DOHH2 (cell line): Measurements from ENCODE around the gene ITPRID2.

ENCODE experiments used
- H3F3A ChIP-seq: fragments of 200-600 bp; sonication (generic), shearing (Covaris generic); 2 replicates; pipeline ENCODE4 v1.6.0; 2016; ENCODE audit warnings: antibody characterized with exemption, mild to moderate bottlenecking; ENCODE audit not compliant: control insufficient read depth, insufficient read depth
- H3K27ac ChIP-seq: fragments of 200-600 bp; sonication (generic); 2 replicates; pipeline ENCODE4 v1.5.1; 2014; ENCODE audit warnings: low read depth, mild to moderate bottlenecking, low read length, moderate library complexity
- H3K27me3 ChIP-seq: fragments of 200-600 bp; sonication (generic); 2 replicates; pipeline ENCODE4 v1.6.1; 2014; ENCODE audit warnings: mild to moderate bottlenecking, low read length, mixed read lengths; ENCODE audit not compliant: control insufficient read depth
- H3K36me3 ChIP-seq: fragments of 200-600 bp; sonication (generic); 2 replicates; pipeline ENCODE4 v1.6.1; 2014; ENCODE audit warnings: mild to moderate bottlenecking, low read length, moderate library complexity, mixed read lengths; ENCODE audit not compliant: control insufficient read depth
- H3K4me1 ChIP-seq: fragments of 200-600 bp; sonication (generic); 2 replicates; pipeline ENCODE4 v1.6.1; 2014; ENCODE audit warnings: mild to moderate bottlenecking, low read length, mixed read lengths; ENCODE audit not compliant: control insufficient read depth
- H3K4me2 ChIP-seq: fragments of 200-600 bp; sonication (generic); 2 replicates; pipeline ENCODE4 v1.6.0; 2014; ENCODE audit warnings: mild to moderate bottlenecking, low read length, moderate library complexity
- H3K4me3 ChIP-seq: fragments of 200-600 bp; sonication (generic); 2 replicates; pipeline ENCODE4 v1.5.1; 2014; ENCODE audit warnings: mild to moderate bottlenecking, low read length, mixed read lengths
- H3K79me2 ChIP-seq: fragments of 200-600 bp; sonication (generic); 2 replicates; pipeline ENCODE4 v1.6.1; 2014; ENCODE audit warnings: mild to moderate bottlenecking, low read length, mixed read lengths; ENCODE audit not compliant: control insufficient read depth
- H3K9me2 ChIP-seq: fragments of 200-600 bp; sonication (generic); replicated peaks from 2 replicates; pipeline ENCODE4 v1.6.1; 2014; ENCODE audit warnings: mild to moderate bottlenecking, low read length, mixed read lengths; ENCODE audit not compliant: control insufficient read depth
- H3K9me3 ChIP-seq: fragments of 200-600 bp; sonication (generic); 2 replicates; pipeline ENCODE4 v1.6.1; 2014; ENCODE audit warnings: antibody characterized with exemption, low read length, mixed read lengths; ENCODE audit not compliant: control insufficient read depth, insufficient read depth
- H4K20me1 ChIP-seq: fragments of 200-600 bp; sonication (generic); 2 replicates; pipeline ENCODE4 v1.6.0; 2014; ENCODE audit warnings: low read depth, mild to moderate bottlenecking, antibody characterized with exemption, low read length, moderate library complexity; ENCODE audit not compliant: control insufficient read depth, insufficient read depth
- EZH2phosphoT487 ChIP-seq: fragments of 200-600 bp; sonication (generic); IDR thresholded peaks from 2 replicates; pipeline ENCODE4 v1.6.1; 2017; ENCODE audit warnings: borderline replicate concordance, mild to moderate bottlenecking, antibody characterized with exemption, low read length, moderate library complexity, mixed read lengths
- TF ChIP-seq, protein P1 (sequence below): fragments of 200-600 bp; sonication (generic); IDR thresholded peaks from one replicate; pipeline ENCODE4 v1.5.1; 2014; ENCODE audit warnings: antibody characterized with exemption, mild to moderate bottlenecking, low read depth, low read length; ENCODE audit not compliant: poor library complexity, severe bottlenecking

ITPRID2 gene

DNA sequence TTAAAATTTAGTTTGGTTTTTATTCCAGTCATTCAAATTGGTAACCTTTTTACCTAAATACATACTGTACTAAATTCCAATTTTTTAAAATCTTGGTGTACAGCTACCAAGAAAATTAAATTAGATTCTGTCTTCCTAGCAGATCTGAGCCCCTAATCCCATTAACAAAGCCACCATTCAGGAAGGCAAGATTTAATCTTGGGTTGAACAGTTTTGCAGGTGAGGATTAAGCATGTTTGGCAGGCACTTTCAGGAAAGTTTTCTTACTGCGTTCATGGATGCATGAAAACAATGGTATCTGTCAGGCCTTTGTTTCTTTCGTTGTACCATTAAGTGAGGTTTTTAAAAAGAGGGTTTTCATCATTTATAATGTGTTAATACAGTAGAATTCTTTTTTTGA lies 32.8 kb downstream of the ITPRID2 start:
- H3K4me1 ChIP-seq = no peaks in the 10 kb centered on the region
- H3K4me3 ChIP-seq = no peak overlapping the region
- H3K36me3 ChIP-seq = peaks cover 75% of the 10 kb centered on the region
- no peaks in the 10 kb centered on the region for H3K27me3 ChIP-seq
- H3K9me2 ChIP-seq = no peaks in the 10 kb centered on the region
- no peaks in the 10 kb centered on the region for H4K20me1 ChIP-seq
- H3K4me2 ChIP-seq = no peak overlapping the region
- H3F3A ChIP-seq = no peaks in the 10 kb centered on the region
- no peaks in the 10 kb centered on the region for H3K9me3 ChIP-seq
- peaks cover 35% of the 10 kb centered on the region for H3K79me2 ChIP-seq
- TF ChIP-seq, protein P1, sequence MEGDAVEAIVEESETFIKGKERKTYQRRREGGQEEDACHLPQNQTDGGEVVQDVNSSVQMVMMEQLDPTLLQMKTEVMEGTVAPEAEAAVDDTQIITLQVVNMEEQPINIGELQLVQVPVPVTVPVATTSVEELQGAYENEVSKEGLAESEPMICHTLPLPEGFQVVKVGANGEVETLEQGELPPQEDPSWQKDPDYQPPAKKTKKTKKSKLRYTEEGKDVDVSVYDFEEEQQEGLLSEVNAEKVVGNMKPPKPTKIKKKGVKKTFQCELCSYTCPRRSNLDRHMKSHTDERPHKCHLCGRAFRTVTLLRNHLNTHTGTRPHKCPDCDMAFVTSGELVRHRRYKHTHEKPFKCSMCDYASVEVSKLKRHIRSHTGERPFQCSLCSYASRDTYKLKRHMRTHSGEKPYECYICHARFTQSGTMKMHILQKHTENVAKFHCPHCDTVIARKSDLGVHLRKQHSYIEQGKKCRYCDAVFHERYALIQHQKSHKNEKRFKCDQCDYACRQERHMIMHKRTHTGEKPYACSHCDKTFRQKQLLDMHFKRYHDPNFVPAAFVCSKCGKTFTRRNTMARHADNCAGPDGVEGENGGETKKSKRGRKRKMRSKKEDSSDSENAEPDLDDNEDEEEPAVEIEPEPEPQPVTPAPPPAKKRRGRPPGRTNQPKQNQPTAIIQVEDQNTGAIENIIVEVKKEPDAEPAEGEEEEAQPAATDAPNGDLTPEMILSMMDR = no peak
- no peak for TF ChIP-seq EZH2phosphoT487
- H3K27ac ChIP-seq = no peak overlapping the region

DNA sequence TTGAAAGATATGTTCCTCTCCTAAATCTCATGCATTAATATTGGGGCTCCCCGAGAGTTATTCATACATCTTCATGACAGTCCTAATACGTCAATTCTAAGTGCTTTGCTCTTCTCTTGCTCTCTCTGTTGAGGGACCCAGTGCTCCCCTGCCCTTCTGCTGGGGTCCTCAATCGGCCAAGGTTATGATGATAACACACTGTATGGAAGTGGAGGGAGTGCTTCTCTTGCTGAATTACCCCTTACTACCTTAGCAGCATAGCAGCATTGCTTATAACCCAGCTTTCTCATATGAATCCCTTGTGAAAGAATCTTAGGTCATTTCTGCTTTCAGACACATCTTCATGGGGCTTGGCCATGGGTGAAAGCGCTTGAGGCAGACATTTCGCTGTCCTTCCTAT lies 43.2 kb downstream of the ITPRID2 start:
- Histone ChIP-seq H3K27ac (no peak overlapping the region), H3K9me3 (no peaks in the 10 kb centered on the region), H3K4me3 (no peak overlapping the region), H3K27me3 (no peaks in the 10 kb centered on the region), H3K36me3 (peaks cover 9% of the 10 kb centered on the region), H3F3A (0 out of 2 replicates have a peak, but pooled peaks cover 5% of the 10 kb centered on the region), H3K9me2 (no peaks in the 10 kb centered on the region), H3K4me2 (no peak overlapping the region), H3K79me2 (no peaks in the 10 kb centered on the region), H4K20me1 (no peaks in the 10 kb centered on the region), H3K4me1 (no peaks in the 10 kb centered on the region)
- TF ChIP-seq EZH2phosphoT487 = no peak
- TF ChIP-seq, protein P1 = no peak

- Histone ChIP-seq H3K36me3 (no peaks in the 10 kb centered on the region), H3K9me3 (no peaks in the 10 kb centered on the region), H3K9me2 (no peaks in the 10 kb centered on the region), H3K27ac (no peak overlapping the region), H3K4me2 (no peak overlapping the region), H3F3A (0 out of 2 replicates have a peak, but pooled peaks cover under 1% of the 10 kb centered on the region), H3K4me1 (no peaks in the 10 kb centered on the region), H3K27me3 (no peaks in the 10 kb centered on the region), H3K4me3 (no peak overlapping the region), H3K79me2 (no peaks in the 10 kb centered on the region), H4K20me1 (no peaks in the 10 kb centered on the region)
- TF ChIP-seq, protein P1 = no peak
- TF ChIP-seq EZH2phosphoT487 = no peak
These were observed 45.9 kb downstream of the ITPRID2 start for GRCh38 chr2:181937473-181937872.
